Spinal cord (tissue), 10 donors: ENCODE measurements around the gene COG6. TPM values are rescaled to one million over a fixed set of nuclear protein-coding genes. Genes with fewer than 3 reads are reported as not detected.
A peak's percentile ranks its signal among the peaks of the same experiment; 100 is the strongest.

Source experiments
- DNase-seq, 6 donors: peaks; one replicate each; pipeline versions ENCODE4 v3.0.0 to v3.0.0-alpha.2; 2013 to 2015; ENCODE audit warnings: low spot score in 6 of 6, low read depth in 4 of 6
- H3K27ac ChIP-seq: one replicate; pipeline ENCODE4 v1.5.1; 2013; ENCODE audit warnings: low read depth, low read length, control low read depth
- H3K27me3 ChIP-seq: one replicate; pipeline ENCODE4 v1.6.1; 2013; ENCODE audit warnings: low read length; ENCODE audit not compliant: control insufficient read depth, insufficient read depth
- H3K36me3 ChIP-seq: one replicate; pipeline ENCODE4 v1.6.1; 2013; ENCODE audit warnings: low read length; ENCODE audit not compliant: control insufficient read depth, insufficient read depth
- H3K4me1 ChIP-seq: one replicate; pipeline ENCODE4 v1.6.1; 2013; ENCODE audit warnings: low read length; ENCODE audit not compliant: control insufficient read depth, insufficient read depth
- H3K4me3 ChIP-seq: one replicate; pipeline ENCODE4 v1.5.1; 2013; ENCODE audit warnings: low read depth, low read length, control low read depth
- H3K9me3 ChIP-seq: one replicate; pipeline ENCODE4 v1.6.1; 2013; ENCODE audit warnings: low read length; ENCODE audit not compliant: control insufficient read depth, insufficient read depth
- WGBS: methylation state at CpG from one replicate; pipeline ENCODE4 v1.1.5; 2013; ENCODE audit warnings: missing lambda C conversion rate; ENCODE audit not compliant: insufficient coverage; 5-methylcytosine and 5-hydroxymethylcytosine counted together
- polyA plus RNA-seq, 2 donors: library from polyadenylated mRNA; unstranded; fragments of 120-200 nt; gene quantifications; one replicate each; pipeline ENCODE4 v1.2.1, GENCODE V29; 2013; ENCODE audit not compliant: insufficient read length in 2 of 2
- total RNA-seq, 2 donors: library from RNA; depleted of rRNA in 1 of 2; stranded (reverse); fragments of 120-200 nt in 1 of 2; fragments of >200 nt in 1 of 2; gene quantifications; one replicate each; pipeline versions ENCODE4 v1.2.3 to v1.2.4, GENCODE V29; 2013 to 2014
- donor health status: healthy.

COG6 gene
- total and polyA plus RNA-seq, 4 donors = 23.4 to 48.9 (median 33.6) TPM

DNA sequence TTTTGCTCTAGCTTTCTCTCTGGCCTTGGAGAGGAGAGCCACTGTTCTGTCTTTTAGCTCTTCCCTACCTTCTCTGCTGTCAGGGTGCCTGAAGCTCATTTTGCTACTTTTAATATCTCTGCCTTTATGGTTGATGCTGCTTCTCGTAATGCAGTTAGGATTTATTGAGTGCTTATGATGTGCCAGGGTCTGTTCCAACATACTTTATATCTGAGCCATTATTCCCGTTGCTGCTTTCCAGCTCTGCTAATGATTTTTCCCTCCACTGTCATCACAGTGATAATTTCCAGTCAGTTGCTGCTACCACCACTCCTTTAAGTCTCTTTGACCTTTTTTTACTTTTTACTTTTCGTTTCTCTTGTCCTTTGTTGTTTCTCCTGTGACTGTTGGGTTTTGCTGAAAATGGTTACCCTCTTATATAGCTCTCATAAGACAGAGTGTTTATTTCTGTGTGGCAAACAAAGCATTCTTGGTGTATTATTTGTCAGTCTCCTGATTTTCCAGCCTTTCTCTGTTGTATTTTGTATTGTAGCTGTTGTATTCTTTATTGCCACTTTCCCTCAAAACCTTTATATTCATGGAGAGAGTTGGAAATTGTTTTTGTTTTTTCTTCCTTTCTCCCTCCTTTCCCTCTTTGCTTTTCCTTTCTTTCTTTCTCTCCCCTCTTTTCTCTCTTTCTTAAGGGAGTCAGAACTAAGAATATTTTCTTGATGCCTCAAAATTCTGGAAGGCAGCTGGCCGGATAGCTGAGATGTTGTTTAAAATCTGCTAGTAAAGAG is 37.4 kb downstream of the COG6 start:
- DNase-seq = peak in 2 of 6 donors; percentile 1 to 63
- Histone ChIP-seq H3K9me3 (no peaks in the 10 kb centered on the region), H3K4me3 (no peak overlapping the region), H3K4me1 (no peaks in the 10 kb centered on the region), H3K27me3 (no peaks in the 10 kb centered on the region), H3K36me3 (peaks cover 5% of the 10 kb centered on the region), H3K27ac (no peak overlapping the region)
- WGBS = 43% methylated on average over 1 of the region's 4 CpGs

DNA sequence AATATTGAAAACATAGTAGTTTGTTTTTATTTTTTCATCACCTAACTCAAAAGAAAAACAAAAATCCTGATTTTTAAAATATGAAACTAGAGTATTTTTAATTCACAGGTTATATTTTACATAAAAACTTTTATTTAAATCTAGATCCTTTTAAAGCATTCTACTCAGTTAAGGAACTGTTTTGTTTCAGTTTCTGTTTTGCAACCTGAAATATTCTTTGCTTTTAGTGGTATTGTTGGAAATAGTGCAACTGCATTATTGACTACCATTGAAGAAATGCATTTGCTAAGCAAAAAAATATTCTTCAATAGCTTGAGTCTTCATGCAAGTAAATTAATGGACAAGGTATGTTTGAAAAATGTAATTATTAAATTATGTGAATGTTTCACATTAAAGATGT is 43.8 kb downstream of the COG6 start:
- H3K27ac ChIP-seq = no peak overlapping the region
- H3K4me1 ChIP-seq = no peaks in the 10 kb centered on the region
- H3K27me3 ChIP-seq = no peaks in the 10 kb centered on the region
- no peak overlapping the region for H3K4me3 ChIP-seq
- DNase-seq = no peak
- H3K36me3 ChIP-seq = peaks cover 2% of the 10 kb centered on the region
- no peaks in the 10 kb centered on the region for H3K9me3 ChIP-seq

DNA sequence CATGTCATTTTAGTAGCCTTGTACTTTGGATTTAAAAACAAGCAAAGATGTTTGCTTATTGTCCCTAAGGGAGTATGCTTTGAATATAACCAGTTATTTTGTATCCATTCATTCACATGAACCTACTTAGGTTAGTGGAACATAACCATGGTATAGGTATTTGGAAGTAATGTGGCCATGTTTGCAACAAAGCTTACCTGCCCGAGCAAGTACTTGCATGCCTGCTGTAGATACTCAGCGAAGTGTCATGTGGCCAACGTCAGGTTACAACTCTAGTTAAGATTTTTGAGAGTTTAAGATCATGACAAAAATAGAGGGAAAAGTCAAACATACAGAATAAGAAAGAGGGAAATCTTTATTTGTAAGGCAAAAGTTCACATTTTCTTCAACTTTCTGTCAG is 57.2 kb downstream of the COG6 start:
- WGBS = no CpG with 5 or more reads among the region's 3 CpGs
- H3K27ac ChIP-seq = no peak overlapping the region
- no peaks in the 10 kb centered on the region for H3K4me1 ChIP-seq
- H3K36me3 ChIP-seq = peaks cover 4% of the 10 kb centered on the region
- peaks cover 4% of the 10 kb centered on the region for H3K9me3 ChIP-seq
- no peak for DNase-seq
- H3K4me3 ChIP-seq = no peak overlapping the region
- no peaks in the 10 kb centered on the region for H3K27me3 ChIP-seq

DNA sequence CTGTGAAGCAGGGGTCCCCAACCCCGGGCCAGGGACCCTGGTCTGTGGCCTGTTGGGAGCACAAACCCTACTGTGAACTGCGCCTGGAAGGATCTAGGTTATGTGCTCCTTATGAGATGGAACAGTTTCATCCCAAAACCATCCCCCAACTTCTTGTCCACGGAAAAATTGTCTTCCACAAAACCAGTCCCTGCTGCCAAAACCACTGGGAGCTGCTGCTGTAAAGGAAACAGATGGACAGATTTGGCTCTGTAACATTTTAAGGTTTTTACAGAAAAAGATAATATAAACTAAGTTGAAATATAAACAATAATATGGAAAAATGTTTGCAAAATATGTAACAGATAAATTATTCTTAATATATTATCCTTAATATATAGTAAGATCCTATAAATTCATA is 73.7 kb downstream of the COG6 start:
- WGBS = 79% methylated on average over 2 of the region's 3 CpGs
- Histone ChIP-seq H3K9me3 (no peaks in the 10 kb centered on the region), H3K4me3 (no peak overlapping the region), H3K27ac (no peak overlapping the region), H3K4me1 (no peaks in the 10 kb centered on the region), H3K36me3 (peaks cover 2% of the 10 kb centered on the region), H3K27me3 (no peaks in the 10 kb centered on the region)
- DNase-seq = no peak

DNA sequence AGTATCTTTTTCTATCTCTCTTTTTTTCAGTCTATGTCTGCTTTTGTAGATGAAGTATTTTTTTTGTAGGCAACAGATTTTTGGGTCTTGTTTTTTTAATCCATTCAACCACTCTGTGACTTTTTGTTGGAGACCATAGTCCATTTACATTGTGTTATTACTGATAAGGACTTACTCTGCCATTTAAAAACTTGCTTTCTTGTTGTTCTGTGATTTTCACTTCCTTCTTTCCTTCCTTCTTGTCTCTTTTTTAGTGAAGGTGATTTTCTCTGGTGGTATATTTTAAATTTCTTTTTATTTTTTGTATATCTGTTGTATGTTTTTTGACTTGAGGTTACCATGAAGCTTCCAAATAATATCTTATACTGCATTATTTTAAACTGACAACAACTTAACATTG is 79.5 kb downstream of the COG6 start:
- H3K9me3 ChIP-seq = no peaks in the 10 kb centered on the region
- no peaks in the 10 kb centered on the region for H3K4me1 ChIP-seq
- H3K36me3 ChIP-seq = peaks cover 8% of the 10 kb centered on the region
- no peak overlapping the region for H3K4me3 ChIP-seq
- no peak overlapping the region for H3K27ac ChIP-seq
- no peak for DNase-seq
- no peaks in the 10 kb centered on the region for H3K27me3 ChIP-seq

DNA sequence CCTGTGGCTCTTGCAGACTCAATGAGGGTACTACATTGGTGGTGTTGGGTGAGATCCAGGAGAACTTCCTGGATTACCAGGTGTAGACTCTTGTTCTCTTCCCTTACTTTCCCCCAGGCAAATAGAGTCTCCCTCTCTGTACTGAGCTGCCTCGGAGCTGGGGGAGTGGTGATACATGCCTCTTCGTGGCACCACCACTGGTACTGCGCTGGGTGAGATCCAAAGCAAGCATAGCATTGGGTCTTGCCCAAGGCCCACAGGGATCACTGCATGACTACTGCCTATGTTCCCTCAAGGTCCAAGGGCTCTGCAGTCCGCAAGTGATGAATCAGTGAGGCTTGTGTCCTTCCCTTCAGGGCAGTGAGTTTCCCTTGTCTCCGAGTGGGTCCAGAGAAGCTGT is 81.6 kb downstream of the COG6 start:
- WGBS = 99% methylated on average over 5 of the region's 5 CpGs
- Histone ChIP-seq H3K27me3 (no peaks in the 10 kb centered on the region), H3K27ac (no peak overlapping the region), H3K36me3 (peaks cover 8% of the 10 kb centered on the region), H3K4me1 (no peaks in the 10 kb centered on the region), H3K9me3 (no peaks in the 10 kb centered on the region), H3K4me3 (no peak overlapping the region)
- DNase-seq = no peak

DNA sequence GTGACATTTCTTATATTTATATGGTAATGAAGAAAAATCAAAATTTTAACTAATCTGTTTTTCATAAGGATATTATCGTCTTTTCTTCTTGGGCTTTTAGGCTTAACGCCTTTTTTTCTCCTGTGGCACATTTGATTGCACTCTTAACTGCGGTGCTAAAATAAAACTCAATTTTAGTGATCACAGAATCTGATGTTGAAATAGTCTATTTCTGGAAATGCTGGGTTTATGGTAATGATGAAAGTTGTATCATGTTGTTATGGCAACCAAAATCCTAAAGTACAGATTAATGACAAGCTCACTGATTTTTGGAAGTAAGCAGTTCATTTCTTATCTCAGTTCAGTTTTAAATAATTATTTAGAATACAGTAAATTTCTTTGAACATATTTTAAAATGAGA is 85.3 kb downstream of the COG6 start:
- no peaks in the 10 kb centered on the region for H3K27me3 ChIP-seq

DNA sequence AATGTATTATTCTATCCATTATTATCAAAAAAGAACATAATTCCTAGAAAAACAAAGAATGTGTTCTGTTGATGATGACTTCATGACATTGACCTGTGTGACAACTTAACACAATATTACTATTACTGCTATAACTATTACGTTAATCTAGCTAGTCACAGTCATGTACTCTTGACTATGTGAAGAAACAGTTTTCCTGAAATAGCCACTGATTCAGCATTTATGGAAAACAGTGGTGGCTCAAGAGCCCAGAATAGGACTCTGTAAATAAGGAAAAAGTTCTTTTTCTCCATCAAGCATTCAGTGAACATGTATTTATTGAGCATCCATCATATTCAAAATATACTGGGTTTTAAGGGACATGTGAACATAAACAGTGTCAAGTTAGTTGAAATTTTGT is 93.5 kb downstream of the COG6 start:
- Histone ChIP-seq H3K36me3 (no peaks in the 10 kb centered on the region), H3K27ac (no peak overlapping the region), H3K27me3 (no peaks in the 10 kb centered on the region), H3K4me1 (no peaks in the 10 kb centered on the region), H3K9me3 (no peaks in the 10 kb centered on the region), H3K4me3 (no peak overlapping the region)
- DNase-seq = no peak
- WGBS = no CpG with 5 or more reads among the region's 1 CpG

More for the DNA sequence above, 85.3 kb downstream of the COG6 start:
- no peak overlapping the region for H3K27ac ChIP-seq
- H3K4me3 ChIP-seq = no peak overlapping the region
- DNase-seq = peak in 1 of 6 donors; percentile 10
- H3K36me3 ChIP-seq = peaks cover 6% of the 10 kb centered on the region
- no peaks in the 10 kb centered on the region for H3K4me1 ChIP-seq
- no CpG with 5 or more reads among the region's 3 CpGs for WGBS
- no peaks in the 10 kb centered on the region for H3K9me3 ChIP-seq

DNA sequence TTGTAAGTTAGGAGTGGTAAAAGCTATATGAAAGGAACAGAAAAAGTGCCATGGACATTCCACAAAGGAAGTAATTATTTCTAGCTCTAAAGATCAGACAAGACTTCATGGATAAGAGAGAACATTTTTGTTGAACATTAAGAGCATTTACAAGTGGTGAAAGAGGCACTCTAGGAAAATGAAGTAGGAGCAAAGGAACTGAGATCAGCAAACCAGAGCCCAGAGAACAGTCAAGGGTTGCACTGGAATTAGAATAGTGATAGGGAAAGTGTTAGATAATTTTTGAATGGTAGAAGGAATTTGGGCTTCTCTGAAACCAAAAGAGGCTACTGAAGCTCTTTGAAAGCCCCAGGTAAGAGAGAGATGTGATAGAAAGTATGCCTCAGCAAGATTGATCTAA is 94.1 kb downstream of the COG6 start:
- Histone ChIP-seq H3K27ac (no peak overlapping the region), H3K27me3 (no peaks in the 10 kb centered on the region), H3K36me3 (no peaks in the 10 kb centered on the region), H3K4me3 (no peak overlapping the region), H3K4me1 (no peaks in the 10 kb centered on the region), H3K9me3 (no peaks in the 10 kb centered on the region)
- DNase-seq = no peak

DNA sequence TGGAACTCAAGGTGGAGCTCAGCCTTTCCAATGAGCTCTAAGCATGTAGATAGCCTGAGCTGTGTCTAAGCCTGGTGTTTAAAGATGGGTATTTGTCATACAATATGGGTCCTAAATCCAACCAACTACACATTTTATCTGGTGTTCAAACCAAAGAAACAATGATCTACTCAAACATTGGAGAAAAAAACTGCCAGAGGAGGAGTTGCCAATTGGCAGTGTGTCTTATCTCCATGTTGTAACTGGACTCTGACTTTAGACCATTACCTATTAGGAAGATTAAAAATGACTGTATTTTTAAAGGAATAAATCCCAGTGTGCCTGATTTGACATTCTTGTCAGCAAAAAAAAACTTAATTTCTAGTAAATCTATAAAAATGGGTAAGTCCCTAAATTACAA is 96.3 kb downstream of the COG6 start:
- Histone ChIP-seq H3K36me3 (no peaks in the 10 kb centered on the region), H3K4me1 (no peaks in the 10 kb centered on the region), H3K4me3 (no peak overlapping the region), H3K27ac (no peak overlapping the region), H3K27me3 (no peaks in the 10 kb centered on the region), H3K9me3 (no peaks in the 10 kb centered on the region)
- no peak for DNase-seq
